Retinal pigment epithelial cell (primary cell): ENCODE data around the gene HLA-DPA1.

Source experiments
- DNase-seq: peaks from one replicate; pipeline ENCODE4 v3.0.0-alpha.2; 2010; ENCODE audit warnings: low read depth
- H3K4me3 ChIP-seq: 2 replicates; pipeline ENCODE4 v1.5.1; 2011; ENCODE audit warnings: mild to moderate bottlenecking, low read length, control low read depth, moderate library complexity
- CTCF ChIP-seq: conservative IDR thresholded peaks from 2 replicates; pipeline ENCODE4 v1.5.1; 2011; ENCODE audit warnings: low read depth, low read length, control low read depth, inconsistent platforms

HLA-DPA1 gene

DNA sequence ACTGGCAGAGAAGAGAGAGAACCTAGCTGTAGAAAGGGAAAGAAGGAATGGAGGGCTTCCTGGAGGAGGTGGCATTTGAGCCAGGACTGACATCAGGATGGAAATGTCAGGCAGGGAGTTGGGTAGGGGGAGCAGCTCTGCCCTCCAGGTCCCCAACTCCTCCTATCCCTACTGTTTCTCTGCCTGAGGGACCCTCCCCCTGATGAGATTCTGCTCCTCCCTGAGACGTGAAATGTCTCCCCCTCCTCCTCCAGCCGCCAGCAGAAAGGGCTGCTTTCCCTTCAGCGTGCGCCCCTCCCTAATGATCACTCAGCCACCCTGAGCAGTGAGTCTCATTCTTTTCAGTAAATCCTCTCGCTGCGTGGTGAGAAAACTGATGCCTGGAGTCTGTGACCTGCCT lies 43.0 kb upstream of the HLA-DPA1 start:
- no peak for DNase-seq
- no peak for TF ChIP-seq CTCF
- H3K4me3 ChIP-seq, result no peak overlapping the region

- no peak overlapping the region for H3K4me3 ChIP-seq
- no peak for TF ChIP-seq CTCF
- DNase-seq, result no peak
Measured at GRCh38 chr6:33114406-33114805, 41.0 kb upstream of the HLA-DPA1 start.

DNA sequence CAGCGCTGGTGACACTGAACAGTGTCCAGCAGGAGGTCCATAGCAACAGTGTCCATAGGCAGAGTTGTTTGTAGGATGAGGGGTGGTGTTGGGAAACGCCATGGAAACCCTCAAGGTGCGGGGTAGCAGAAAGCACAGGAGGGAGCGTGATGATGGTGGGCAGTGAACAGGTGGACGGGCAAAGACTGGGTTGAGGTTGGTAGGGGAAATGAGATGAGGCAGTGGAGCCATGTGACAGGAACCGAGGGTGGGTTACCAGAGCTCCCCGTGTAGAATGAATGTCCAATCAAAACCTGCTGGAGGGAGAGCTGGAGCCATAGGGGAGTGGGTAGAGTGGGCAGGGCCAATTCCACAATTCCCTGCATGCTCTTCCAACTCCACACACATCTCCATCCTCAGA lies 40.3 kb upstream of the HLA-DPA1 start:
- TF ChIP-seq CTCF, result no peak
- H3K4me3 ChIP-seq, result no peak overlapping the region
- DNase-seq, result no peak

GRCh38 chr6:33112148-33112547 lies 38.7 kb upstream of the HLA-DPA1 start:
- peak; percentile 16 for DNase-seq
- no peak overlapping the region for H3K4me3 ChIP-seq
- TF ChIP-seq CTCF, result no peak

DNA sequence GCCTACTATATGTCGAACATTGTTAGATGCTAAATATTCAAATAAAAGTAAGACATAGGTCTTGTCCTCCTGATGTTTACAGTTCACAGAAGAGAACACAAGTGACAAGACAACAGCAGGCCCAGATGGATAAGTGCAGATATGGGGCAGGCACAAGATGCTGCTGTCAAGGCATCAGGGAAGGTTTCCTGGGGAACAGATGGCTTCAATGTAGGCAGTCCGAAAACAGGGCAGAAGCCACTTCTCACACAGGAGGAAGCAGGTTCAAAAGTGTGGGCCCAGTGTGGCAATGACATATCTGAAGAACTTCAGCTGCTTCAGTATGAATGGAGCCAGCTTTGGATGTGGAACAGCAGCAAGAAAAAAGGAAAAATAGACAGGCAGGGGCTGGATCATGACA lies 34.9 kb upstream of the HLA-DPA1 start:
- no peak for TF ChIP-seq CTCF
- no peak overlapping the region for H3K4me3 ChIP-seq
- DNase-seq, result no peak

GRCh38 chr6:33107641-33108040 lies 34.2 kb upstream of the HLA-DPA1 start:
- no peak overlapping the region for H3K4me3 ChIP-seq
- TF ChIP-seq CTCF, result no peak
- DNase-seq, result no peak

DNA sequence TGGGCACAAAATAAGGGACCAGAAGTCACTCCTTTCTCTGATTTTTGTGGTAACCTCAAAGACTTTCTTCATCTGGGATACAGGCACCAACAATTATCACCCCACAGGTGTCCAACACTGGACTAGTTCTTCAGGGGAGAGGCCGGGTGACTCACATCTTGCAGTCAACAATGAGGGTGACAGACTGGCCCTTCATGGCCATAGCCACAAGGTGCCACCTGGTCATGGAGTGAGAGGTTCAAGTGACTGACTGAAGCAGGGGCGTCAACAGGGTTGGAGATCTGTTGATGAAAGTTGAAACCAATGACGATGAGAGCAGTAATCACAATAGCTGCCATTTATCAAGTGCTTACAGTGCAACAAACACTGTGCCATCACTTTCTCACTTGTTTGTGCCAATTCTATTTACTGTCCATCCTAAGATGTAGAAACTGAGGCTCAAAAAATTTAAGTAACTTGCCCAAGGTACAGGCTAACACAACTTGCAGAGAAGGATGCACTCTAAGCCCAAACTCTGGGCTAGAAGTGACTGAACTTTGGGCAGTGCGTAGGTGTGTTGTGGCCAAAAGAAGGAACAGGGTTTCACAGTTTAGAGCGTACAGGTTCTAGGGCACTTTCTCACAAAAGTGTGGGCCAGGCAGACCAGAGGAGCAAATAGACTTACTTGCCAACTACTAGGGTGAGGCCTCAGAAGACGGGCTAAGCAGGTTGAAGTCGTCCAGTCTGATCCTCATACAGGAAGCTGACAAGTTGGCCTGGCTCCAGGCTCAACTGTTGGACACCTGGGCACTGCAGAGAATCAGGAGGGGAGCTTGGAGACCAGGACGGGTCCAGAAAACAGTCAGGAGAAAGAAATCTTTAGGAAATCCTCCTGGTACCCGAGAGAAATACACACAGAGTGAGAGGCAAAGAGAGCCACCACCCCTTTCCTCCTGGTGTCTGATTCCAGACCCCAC lies 32.7 kb upstream of the HLA-DPA1 start:
- H3K4me3 ChIP-seq, result no peak overlapping the region
- no peak for TF ChIP-seq CTCF
- no peak for DNase-seq
